ENCODE results near the gene FNDC3B.

DNA sequence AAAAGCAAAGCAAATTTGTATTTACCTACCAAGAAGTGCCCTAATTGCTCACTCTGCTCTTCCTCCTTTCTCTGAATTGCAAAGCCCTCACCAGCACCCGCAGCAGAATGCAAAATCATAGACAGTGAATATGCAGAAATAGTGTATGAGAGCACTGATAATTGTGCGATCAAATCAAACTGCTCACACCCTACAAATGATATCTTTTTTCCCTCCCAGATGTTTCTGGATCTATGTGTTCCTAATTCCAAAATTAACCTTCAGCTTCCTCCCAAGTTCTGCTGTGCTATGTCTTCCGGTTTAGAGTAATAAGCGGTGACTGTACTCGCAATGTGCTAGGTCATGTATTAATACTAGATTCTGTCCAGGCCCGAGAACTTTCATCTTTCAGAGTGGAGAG, 405.4 kb downstream of the FNDC3B start:
- TF ChIP-seq PHF8 (IDR thresholded peaks at IDR 0.05; ENCODE audit: borderline replicate concordance, low read length) = no peak
- no peak for TF ChIP-seq ZFX (CRISPR knock-in tag; IDR thresholded peaks at IDR 0.05)
- no peak for TF ChIP-seq RFX5 (IDR thresholded peaks at IDR 0.05; ENCODE audit: low read depth, low read length)
- TF ChIP-seq ZC3H4 (CRISPR knock-in tag; IDR thresholded peaks at IDR 0.05; ENCODE audit: borderline replicate concordance) = no peak
- no peak for TF ChIP-seq TFE3 (CRISPR knock-in tag; IDR thresholded peaks at IDR 0.05)
- TF ChIP-seq RCOR1 (IDR thresholded peaks at IDR 0.05; ENCODE audit: borderline replicate concordance in 1 of 2, low read depth in 2 of 2, low read length in 2 of 2) = no peak
- no peak for TF ChIP-seq MLLT1 (IDR thresholded peaks at IDR 0.05)
